ENCODE measurements around the gene TLR7. TPM values are rescaled to one million over a fixed set of nuclear protein-coding genes. Genes with fewer than 3 reads are reported as not detected.

Gene TLR7
- total RNA-seq, 1 experiment from 2014 or later: 0.11 TPM

DNA sequence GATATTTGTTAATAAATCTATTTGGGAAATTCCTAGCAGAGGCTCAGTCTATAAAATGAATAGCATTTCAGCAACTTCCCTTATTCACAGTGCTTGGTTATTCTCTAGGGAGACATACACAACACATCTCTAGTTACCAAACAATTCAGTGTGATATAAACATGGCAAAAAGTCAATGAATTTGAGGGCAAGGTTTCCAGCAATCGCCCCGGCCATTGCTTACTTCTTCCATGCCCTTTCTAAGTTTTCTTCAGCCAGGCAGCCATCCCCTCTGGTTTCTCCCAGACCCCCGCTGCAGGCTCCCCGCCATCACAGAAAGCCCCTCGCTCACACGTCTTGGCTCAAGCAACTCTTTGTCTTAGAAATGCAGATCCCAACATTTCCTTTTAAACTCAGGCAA lies 4.4 kb downstream of the TLR7 start:
- H3K27ac ChIP-seq (ENCODE audit: low read depth, low read length, poor library complexity, severe bottlenecking): no peak overlapping the region
- DNase-seq (ENCODE audit: low spot score): no peak
- ChIA-PET CTCF (no interaction called here), POLR2A (ENCODE audit: low non-redundant PET) (no interaction called here)
- BruUV-seq (replicated peaks): no TSS peak
- TF ChIP-seq EZH2 (IDR thresholded peaks at IDR 0.05; ENCODE audit: borderline replicate concordance, low read depth, low read length, poor library complexity, severe bottlenecking) (no peak), CTCF (conservative IDR thresholded peaks at IDR 0.05; ENCODE audit: low read depth, low read length) (no peak)
- H3K9me3 ChIP-seq (ENCODE audit: low read depth, low read length, poor library complexity, severe bottlenecking): no peaks in the 10 kb centered on the region
- no peak overlapping the region for H3K4me3 ChIP-seq (ENCODE audit: low read depth, low read length, poor library complexity, severe bottlenecking)
- no peaks in the 10 kb centered on the region for H3K4me1 ChIP-seq (ENCODE audit: insufficient read depth, low read length, poor library complexity, severe bottlenecking)
- H3K27me3 ChIP-seq (replicated peaks; ENCODE audit: insufficient read depth, low read depth, low read length, poor library complexity): no peaks in the 10 kb centered on the region
- intact Hi-C loops (cut with micrococcal nuclease; ENCODE audit: unreplicated experiment): no loop called here
- H3K36me3 ChIP-seq (ENCODE audit: insufficient read depth, low read length, poor library complexity, severe bottlenecking): no peaks in the 10 kb centered on the region

DNA sequence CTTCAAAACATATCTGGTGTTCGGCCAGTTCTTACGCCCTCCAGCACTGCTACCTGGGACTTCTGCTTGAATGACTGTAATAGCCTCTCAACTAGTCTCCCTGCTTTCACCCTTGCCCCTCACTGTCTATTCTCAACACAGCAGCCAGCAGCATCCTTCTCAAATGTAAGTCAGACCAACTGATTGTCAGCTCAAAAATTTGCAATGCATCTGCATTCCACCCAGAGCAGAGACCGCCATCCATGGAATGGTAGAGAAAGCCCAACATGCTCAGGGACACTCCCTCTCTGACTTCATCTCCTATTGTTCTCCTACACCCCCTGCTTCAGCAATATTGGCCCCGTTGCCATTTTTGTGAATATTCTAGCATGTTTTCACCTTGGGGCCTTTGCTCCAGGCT lies 5.9 kb downstream of the TLR7 start:
- Histone ChIP-seq H3K27ac (ENCODE audit: low read depth, low read length, poor library complexity, severe bottlenecking) (no peak overlapping the region), H3K9me3 (ENCODE audit: low read depth, low read length, poor library complexity, severe bottlenecking) (no peaks in the 10 kb centered on the region), H3K27me3 (replicated peaks; ENCODE audit: insufficient read depth, low read depth, low read length, poor library complexity) (no peaks in the 10 kb centered on the region), H3K4me1 (ENCODE audit: insufficient read depth, low read length, poor library complexity, severe bottlenecking) (no peaks in the 10 kb centered on the region), H3K36me3 (ENCODE audit: insufficient read depth, low read length, poor library complexity, severe bottlenecking) (no peaks in the 10 kb centered on the region), H3K4me3 (ENCODE audit: low read depth, low read length, poor library complexity, severe bottlenecking) (no peak overlapping the region)
- POLR2A ChIA-PET (ENCODE audit: low non-redundant PET): no interaction called here
- DNase-seq (ENCODE audit: low spot score): no peak
- CTCF ChIA-PET: no interaction called here
- BruUV-seq (replicated peaks): no TSS peak
- intact Hi-C loops (cut with micrococcal nuclease; ENCODE audit: unreplicated experiment): no loop called here
- TF ChIP-seq CTCF (conservative IDR thresholded peaks at IDR 0.05; ENCODE audit: low read depth, low read length) (no peak), EZH2 (IDR thresholded peaks at IDR 0.05; ENCODE audit: borderline replicate concordance, low read depth, low read length, poor library complexity, severe bottlenecking) (no peak)

GRCh38 chrX:12874581-12874980 lies 7.7 kb downstream of the TLR7 start:
- CTCF ChIA-PET: no interaction called here
- intact Hi-C loops (cut with micrococcal nuclease; ENCODE audit: unreplicated experiment): no loop called here
- no peaks in the 10 kb centered on the region for H3K4me1 ChIP-seq (ENCODE audit: insufficient read depth, low read length, poor library complexity, severe bottlenecking)
- no peaks in the 10 kb centered on the region for H3K36me3 ChIP-seq (ENCODE audit: insufficient read depth, low read length, poor library complexity, severe bottlenecking)
- no peaks in the 10 kb centered on the region for H3K27me3 ChIP-seq (replicated peaks; ENCODE audit: insufficient read depth, low read depth, low read length, poor library complexity)
- H3K9me3 ChIP-seq (ENCODE audit: low read depth, low read length, poor library complexity, severe bottlenecking): no peaks in the 10 kb centered on the region
- POLR2A ChIA-PET (ENCODE audit: low non-redundant PET): no interaction called here
- no TSS peak for BruUV-seq (replicated peaks)
- H3K4me3 ChIP-seq (ENCODE audit: low read depth, low read length, poor library complexity, severe bottlenecking): no peak overlapping the region
- TF ChIP-seq EZH2 (IDR thresholded peaks at IDR 0.05; ENCODE audit: borderline replicate concordance, low read depth, low read length, poor library complexity, severe bottlenecking): no peak
- no peak for TF ChIP-seq CTCF (conservative IDR thresholded peaks at IDR 0.05; ENCODE audit: low read depth, low read length)
- no peak overlapping the region for H3K27ac ChIP-seq (ENCODE audit: low read depth, low read length, poor library complexity, severe bottlenecking)
- no peak for DNase-seq (ENCODE audit: low spot score)
